Posterior cingulate gyrus (tissue), 11 donors: ENCODE data around the gene GPX4.
"Not testable (repeated sequence)": the region's sequence is repeated elsewhere in the genome, so short reads cannot be mapped to it uniquely, and the experiment has no call there.

Source experiments
- DNase-seq, 10 donors: peaks; one replicate each; pipeline versions ENCODE4 v3.0.0 to v3.0.0-alpha.2; 2020 to 2021; ENCODE audit warnings: mixed read lengths in 3 of 10
- intact Hi-C: fragments of 100-400 bp; cut with DNase I; formaldehyde crosslinking; loops from one replicate; pipeline ENCODE4 v1.15.1; 2023

GPX4 gene

GRCh38 chr19:1125601-1126467, 22.0 kb downstream of the GPX4 start:
- no peak for DNase-seq

GRCh38 chr19:1126984-1127760, 23.4 kb downstream of the GPX4 start:
- no peak for DNase-seq

More at GRCh38 chr19:1125601-1126467, 22.0 kb downstream of the GPX4 start:
- intact Hi-C loops, result no loop called here

GRCh38 chr19:1128106-1128505, 24.3 kb downstream of the GPX4 start:
- intact Hi-C loops, result no loop called here
- no peak for DNase-seq

More at GRCh38 chr19:1126984-1127760, 23.4 kb downstream of the GPX4 start:
- intact Hi-C loops, result no loop called here

GRCh38 chr19:1129084-1129483, 25.3 kb downstream of the GPX4 start:
- DNase-seq, intact Hi-C loops: not testable (repeated sequence)

- intact Hi-C loops, result no loop called here
- no peak for DNase-seq
These were observed 25.7 kb downstream of the GPX4 start for GRCh38 chr19:1129535-1129934.

GRCh38 chr19:1130771-1131717, 27.2 kb downstream of the GPX4 start:
- intact Hi-C loops, result no loop called here
- DNase-seq, result no peak

- peak; percentile 31 to 95 (median 57) for DNase-seq
These were observed 28.1 kb downstream of the GPX4 start for GRCh38 chr19:1131718-1132551.

GRCh38 chr19:1132552-1133383, 29.0 kb downstream of the GPX4 start:
- no peak for DNase-seq
- intact Hi-C loops, result no loop called here

More at GRCh38 chr19:1131718-1132551, 28.1 kb downstream of the GPX4 start:
- intact Hi-C loops, result no loop called here

- intact Hi-C loops, result no loop called here
- no peak for DNase-seq
These were observed 29.7 kb downstream of the GPX4 start for GRCh38 chr19:1133471-1133929.

- DNase-seq, result no peak
- intact Hi-C loops, result no loop called here
These were observed 30.6 kb downstream of the GPX4 start for GRCh38 chr19:1134431-1134830.

- intact Hi-C loops, result no loop called here
These were observed 31.7 kb downstream of the GPX4 start for GRCh38 chr19:1135454-1135853.

GRCh38 chr19:1136201-1136600, 32.4 kb downstream of the GPX4 start:
- intact Hi-C loops, result no loop called here

More at GRCh38 chr19:1135454-1135853, 31.7 kb downstream of the GPX4 start:
- no peak for DNase-seq

GRCh38 chr19:1136621-1137317, 33.0 kb downstream of the GPX4 start:
- no peak for DNase-seq
- intact Hi-C loops, result no loop called here

More at GRCh38 chr19:1136201-1136600, 32.4 kb downstream of the GPX4 start:
- DNase-seq, result no peak

- intact Hi-C loops, result no loop called here
These were observed 34.3 kb downstream of the GPX4 start for GRCh38 chr19:1138121-1138520.

GRCh38 chr19:1139126-1139525, 35.3 kb downstream of the GPX4 start:
- intact Hi-C loops, result no loop called here
- no peak for DNase-seq

More at GRCh38 chr19:1138121-1138520, 34.3 kb downstream of the GPX4 start:
- DNase-seq, result no peak

GRCh38 chr19:1140272-1141027, 36.7 kb downstream of the GPX4 start:
- DNase-seq, result no peak
- intact Hi-C loops, result no loop called here

- intact Hi-C loops, result no loop called here
- no peak for DNase-seq
These were observed 38.1 kb downstream of the GPX4 start for GRCh38 chr19:1141944-1142343.
